B cell (primary cell): ENCODE measurements around the gene RAB5A. TPM values are rescaled to one million over a fixed set of nuclear protein-coding genes. Genes with fewer than 3 reads are reported as not detected.

Experiments used
- ATAC-seq: fragments of 200-7000 bp; cut with Tn5 transposase; one replicate; pipeline ENCODE4 v1.10.0; 2021; ENCODE audit warnings: low read depth, mild to moderate bottlenecking, moderate number of reproducible peaks, moderate library complexity
- CTCF ChIA-PET: fragments of 350-600 bp; sonication (Branson Sonifier 250); formaldehyde crosslinking; loops from one replicate; lab custom pipeline; 2021; ENCODE audit warnings: antibody characterized with exemption, inconsistent platforms; lab: Charles Lee
- POLR2A ChIA-PET: fragments of 350-600 bp; sonication (Branson Sonifier 250); formaldehyde crosslinking; loops from one replicate; lab custom pipeline; 2021; ENCODE audit warnings: antibody characterized with exemption; lab: Charles Lee
- DNase-seq: peaks from one replicate; pipeline ENCODE4 v3.0.0; 2013
- H2AFZ ChIP-seq: 2 replicates; pipeline ENCODE4 v1.6.1; 2012; ENCODE audit warnings: mild to moderate bottlenecking, low read depth, low read length; ENCODE audit not compliant: insufficient read depth, poor library complexity, severe bottlenecking
- H3K27ac ChIP-seq, 2 donors: 1 replicate in 1 of 2; 2 replicates in 1 of 2; pipeline ENCODE4 v1.5.1; 2012 to 2013; ENCODE audit warnings: low read length in 2 of 2, mild to moderate bottlenecking in 2 of 2, moderate library complexity in 1 of 2
- H3K27me3 ChIP-seq, 4 experiments: fragments of 200-600 bp in 1 of 4; sonication (generic) in 1 of 4; replicated peaks in 1 of 4; 1 replicate in 2 of 4; 2 replicates in 2 of 4; pipeline versions ENCODE4 v1.6.1 to v1.7.0; 2013 to 2016; ENCODE audit warnings: low read length in 3 of 4, mild to moderate bottlenecking in 2 of 4, mixed read lengths in 1 of 4, moderate library complexity in 1 of 4; ENCODE audit not compliant: insufficient read depth in 4 of 4, control insufficient read depth in 3 of 4; ENCODE audit errors: control extremely low read depth in 1 of 4
- H3K36me3 ChIP-seq, 2 experiments: replicated peaks in 1 of 2; 1 replicate in 1 of 2; 2 replicates in 1 of 2; pipeline versions ENCODE4 v1.6.1 to v1.7.1; 2013; ENCODE audit warnings: low read length in 1 of 2; ENCODE audit not compliant: insufficient read depth in 2 of 2, control insufficient read depth in 1 of 2; ENCODE audit errors: control extremely low read depth in 1 of 2, extremely low read depth in 1 of 2
- H3K4me1 ChIP-seq, 2 donors: fragments of 200-600 bp in 1 of 2; sonication (generic) in 1 of 2; 1 replicate in 1 of 2; 2 replicates in 1 of 2; pipeline versions ENCODE4 v1.5.1 to v1.6.1; 2013 to 2017; ENCODE audit warnings: low read length in 2 of 2; ENCODE audit not compliant: control insufficient read depth in 2 of 2, insufficient read depth in 2 of 2
- H3K4me2 ChIP-seq: replicated peaks from 2 replicates; pipeline ENCODE3; 2012; ENCODE audit warnings: mild to moderate bottlenecking, low read depth, low read length; ENCODE audit not compliant: poor library complexity, severe bottlenecking
- H3K4me3 ChIP-seq, 5 experiments: fragments of 200-600 bp in 1 of 5; sonication (generic) in 1 of 5; 1 replicate in 3 of 5; 2 replicates in 2 of 5; pipeline versions ENCODE4 v1.5.1 to v1.7.0; 2011 to 2016; ENCODE audit warnings: low read length in 4 of 5, mild to moderate bottlenecking in 4 of 5, low read depth in 2 of 5, control low read depth in 1 of 5, moderate library complexity in 1 of 5; ENCODE audit not compliant: insufficient read depth in 1 of 5; ENCODE audit errors: control extremely low read depth in 1 of 5, extremely low read depth in 1 of 5
- H3K79me2 ChIP-seq: fragments of 200-600 bp; sonication (generic); one replicate; pipeline ENCODE4 v1.6.0; 2016; ENCODE audit warnings: low read length; ENCODE audit not compliant: control insufficient read depth, insufficient read depth
- H3K9ac ChIP-seq: fragments of 200-600 bp; sonication (generic); 2 replicates; pipeline ENCODE4 v1.6.1; 2017; ENCODE audit warnings: mild to moderate bottlenecking, low read length, moderate library complexity
- H3K9me3 ChIP-seq, 3 donors: one replicate each; pipeline versions ENCODE4 v1.6.1 to v1.7.1; 2013; ENCODE audit warnings: low read length in 2 of 3; ENCODE audit not compliant: control insufficient read depth in 2 of 3, insufficient read depth in 1 of 3; ENCODE audit errors: control extremely low read depth in 1 of 3
- H4K20me1 ChIP-seq: 2 replicates; pipeline ENCODE4 v1.6.0; 2012; ENCODE audit warnings: mild to moderate bottlenecking, low read length; ENCODE audit not compliant: insufficient read depth, control insufficient read depth, poor library complexity, severe bottlenecking
- H3K27ac Mint-ChIP-seq: one replicate; pipeline ENCODE4 v1.8.0; 2021; ENCODE audit warnings: mixed read lengths
- H3K27me3 Mint-ChIP-seq: one replicate; pipeline ENCODE4 v1.8.0; 2021; ENCODE audit warnings: mixed read lengths
- H3K4me1 Mint-ChIP-seq: one replicate; pipeline ENCODE4 v1.8.0; 2021; ENCODE audit warnings: mixed read lengths
- H3K4me3 Mint-ChIP-seq: one replicate; pipeline ENCODE4 v1.8.0; 2021; ENCODE audit warnings: mixed read lengths
- H3K9me3 Mint-ChIP-seq: one replicate; pipeline ENCODE4 v1.8.0; 2022; ENCODE audit warnings: mixed read lengths; ENCODE audit not compliant: insufficient read depth
- EZH2 ChIP-seq: IDR thresholded peaks from 2 replicates; pipeline ENCODE4 v1.6.1; 2012; ENCODE audit warnings: borderline replicate concordance, low read depth, mild to moderate bottlenecking, moderate library complexity, low read length; ENCODE audit not compliant: insufficient read depth, poor library complexity, severe bottlenecking
- WGBS: methylation state at CpG from one replicate; pipeline ENCODE4 v1.1.5; 2013; ENCODE audit warnings: missing lambda C conversion rate; ENCODE audit not compliant: insufficient coverage; 5-methylcytosine and 5-hydroxymethylcytosine counted together
- intact Hi-C: fragments of 100-400 bp; cut with micrococcal nuclease; formaldehyde crosslinking; loops from one replicate; pipeline ENCODE4 v1.10.0; 2022
- polyA plus RNA-seq: library from polyadenylated mRNA; depleted of rRNA; stranded (reverse); fragments of >200 nt; gene quantifications from 2 replicates; pipeline ENCODE4 v1.2.3, GENCODE V29; 2012
- total RNA-seq, 2 donors: library from RNA; stranded (reverse); fragments of 120-200 nt in 1 of 2; gene quantifications; 1 replicate in 1 of 2; 2 replicates in 1 of 2; pipeline versions ENCODE4 v1.2.3 to v1.2.4, GENCODE V29; 2013 to 2022
- TF ChIP-seq, protein P1 (sequence below): fragments of 200-600 bp; IDR thresholded peaks from one replicate; pipeline ENCODE4 v1.8.0; 2022; ENCODE audit warnings: antibody characterized with exemption, mild to moderate bottlenecking

The RAB5A gene
- total and polyA plus RNA-seq, 2 donors (not counting 1 experiment from before 2014, with no cell fraction given): 21.7 to 59.4 TPM

DNA sequence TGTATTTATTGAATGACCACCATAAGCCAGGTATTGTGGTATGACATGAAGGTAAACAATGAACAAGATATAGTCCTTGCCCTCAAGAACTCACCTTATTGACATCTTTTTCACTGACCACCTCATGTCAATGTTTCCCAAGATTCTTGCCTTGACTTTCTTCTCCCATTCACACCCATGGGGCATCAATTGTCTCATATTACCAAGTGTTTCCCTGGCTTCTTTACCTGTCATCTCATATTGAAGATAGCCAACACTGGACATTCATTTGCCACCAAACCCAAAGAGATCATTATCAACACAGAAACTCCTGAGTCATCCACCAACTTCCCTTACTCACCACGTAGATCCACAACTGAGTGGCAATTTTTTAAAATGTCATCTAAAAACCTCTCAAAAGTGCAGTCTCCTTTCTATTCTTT is 15.1 kb upstream of the RAB5A start:
- DNase-seq (no peak), ATAC-seq (no peak)
- Histone ChIP-seq H3K27ac (no peak overlapping the region), H3K4me2 (peak overlapping the region; percentile 1), H3K9ac (no peak overlapping the region), H3K4me1 (peaks cover 10 to 11% of the 10 kb centered on the region in 2 donors), H3K9me3 (peaks cover 0 to 2% (median 0%) of the 10 kb centered on the region in 3 donors), H3K79me2 (no peaks in the 10 kb centered on the region), H3K36me3 (no peaks in the 10 kb centered on the region), H3K27me3 (peaks cover 0 to 10% (median 0%) of the 10 kb centered on the region in 4 experiments), H3K4me3 (no peak overlapping the region), H4K20me1 (no peaks in the 10 kb centered on the region), H2AFZ (no peak overlapping the region)
- TF ChIP-seq, protein P1, sequence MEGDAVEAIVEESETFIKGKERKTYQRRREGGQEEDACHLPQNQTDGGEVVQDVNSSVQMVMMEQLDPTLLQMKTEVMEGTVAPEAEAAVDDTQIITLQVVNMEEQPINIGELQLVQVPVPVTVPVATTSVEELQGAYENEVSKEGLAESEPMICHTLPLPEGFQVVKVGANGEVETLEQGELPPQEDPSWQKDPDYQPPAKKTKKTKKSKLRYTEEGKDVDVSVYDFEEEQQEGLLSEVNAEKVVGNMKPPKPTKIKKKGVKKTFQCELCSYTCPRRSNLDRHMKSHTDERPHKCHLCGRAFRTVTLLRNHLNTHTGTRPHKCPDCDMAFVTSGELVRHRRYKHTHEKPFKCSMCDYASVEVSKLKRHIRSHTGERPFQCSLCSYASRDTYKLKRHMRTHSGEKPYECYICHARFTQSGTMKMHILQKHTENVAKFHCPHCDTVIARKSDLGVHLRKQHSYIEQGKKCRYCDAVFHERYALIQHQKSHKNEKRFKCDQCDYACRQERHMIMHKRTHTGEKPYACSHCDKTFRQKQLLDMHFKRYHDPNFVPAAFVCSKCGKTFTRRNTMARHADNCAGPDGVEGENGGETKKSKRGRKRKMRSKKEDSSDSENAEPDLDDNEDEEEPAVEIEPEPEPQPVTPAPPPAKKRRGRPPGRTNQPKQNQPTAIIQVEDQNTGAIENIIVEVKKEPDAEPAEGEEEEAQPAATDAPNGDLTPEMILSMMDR: no peak
- TF ChIP-seq EZH2: no peak
- ChIA-PET POLR2A (no interaction called here), CTCF (interaction anchor here (0.8 kb wide), 1 partner anchor 65 kb away, joined by 4 read pairs; no protein-coding TSS in a partner anchor)
- H3K9me3 Mint-ChIP-seq: no peaks in the 10 kb centered on the region
- intact Hi-C loops: no loop called here
- peaks cover 3% of the 10 kb centered on the region for H3K27me3 Mint-ChIP-seq
- peaks cover 13% of the 10 kb centered on the region for H3K4me1 Mint-ChIP-seq
- H3K27ac Mint-ChIP-seq: no peak overlapping the region
- WGBS: 21% methylated on average over 1 of the region's 1 CpG
- H3K4me3 Mint-ChIP-seq: no peak overlapping the region

DNA sequence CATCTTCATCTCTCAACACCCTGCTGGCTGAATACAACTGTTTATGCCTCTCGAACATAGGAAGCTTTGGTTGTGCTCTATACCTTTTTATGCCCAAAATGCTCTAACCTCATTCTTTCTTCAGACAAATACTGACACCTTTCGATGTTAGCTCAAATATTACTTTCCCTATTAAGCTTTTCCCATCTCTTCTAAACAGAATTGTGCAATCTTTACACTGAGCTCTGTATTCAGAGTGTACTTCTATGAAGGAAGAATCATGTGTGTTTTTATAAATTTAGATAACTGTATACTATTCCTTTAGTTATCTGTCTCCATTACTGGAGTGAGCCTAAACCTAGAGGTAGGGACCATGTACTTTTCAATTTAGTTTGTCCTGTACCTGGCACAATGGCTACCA is 14.5 kb upstream of the RAB5A start:
- no peaks in the 10 kb centered on the region for H3K27me3 Mint-ChIP-seq
- H3K4me2 ChIP-seq: no peak overlapping the region
- no peak for DNase-seq
- H3K4me3 Mint-ChIP-seq: no peak overlapping the region
- H3K27ac Mint-ChIP-seq: no peak overlapping the region
- H3K79me2 ChIP-seq: no peaks in the 10 kb centered on the region
- ATAC-seq: no peak
- no peak overlapping the region for H3K27ac ChIP-seq
- H3K4me3 ChIP-seq: no peak overlapping the region
- H2AFZ ChIP-seq: no peak overlapping the region
- H3K4me1 ChIP-seq: peaks cover 10 to 11% of the 10 kb centered on the region in 2 donors
- peaks cover 13% of the 10 kb centered on the region for H3K4me1 Mint-ChIP-seq
- POLR2A ChIA-PET: no interaction called here
- TF ChIP-seq EZH2: no peak
- TF ChIP-seq, protein P1: no peak
- CTCF ChIA-PET: no interaction called here
- peaks cover 0 to 10% (median 0%) of the 10 kb centered on the region in 4 experiments for H3K27me3 ChIP-seq
- intact Hi-C loops: no loop called here
- H3K9me3 ChIP-seq: peaks cover 0 to 2% (median 0%) of the 10 kb centered on the region in 3 donors
- H4K20me1 ChIP-seq: no peaks in the 10 kb centered on the region
- no peaks in the 10 kb centered on the region for H3K9me3 Mint-ChIP-seq
- WGBS: 67% methylated on average over 1 of the region's 2 CpGs
- H3K36me3 ChIP-seq: no peaks in the 10 kb centered on the region
- H3K9ac ChIP-seq: no peak overlapping the region
